ENCODE data around the gene ARMC9. TPM values are rescaled to one million over a fixed set of nuclear protein-coding genes. Genes with fewer than 3 reads are reported as not detected.
"Not testable (repeated sequence)": the region's sequence is repeated elsewhere in the genome, so short reads cannot be mapped to it uniquely, and the experiment has no call there.

ARMC9 gene
- total and polyA plus RNA-seq, 2 experiments from 2014 or later: 22.5 to 23.7 TPM

DNA sequence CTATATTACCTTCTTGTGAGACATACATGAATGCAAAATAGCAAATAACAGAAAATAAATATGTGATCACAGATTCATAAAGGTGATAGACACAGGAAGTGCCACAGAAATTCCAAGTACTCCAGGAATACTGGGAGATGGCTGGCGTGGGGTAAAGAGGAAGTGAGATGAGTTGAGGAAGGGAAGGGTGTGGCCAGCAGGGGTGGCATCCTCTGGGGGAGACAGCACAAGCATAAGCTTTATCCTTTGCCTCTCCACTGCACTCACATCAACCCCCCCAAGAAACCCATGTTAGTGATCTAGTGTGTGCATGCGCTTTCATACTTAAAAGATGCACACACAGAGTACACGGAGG lies 102.3 kb downstream of the ARMC9 start:
- Histone ChIP-seq H3K27ac (no peak overlapping the region), H4K20me1 (ENCODE audit: insufficient read depth, poor library complexity, severe bottlenecking) (no peaks in the 10 kb centered on the region), H3K4me2 (no peak overlapping the region), H3K27me3 (no peaks in the 10 kb centered on the region), H3K4me3 (no peak overlapping the region), H3K79me2 (no peaks in the 10 kb centered on the region), H3K9me2 (replicated peaks; ENCODE audit: insufficient read depth) (no peaks in the 10 kb centered on the region), H2AFZ (no peak overlapping the region), H3K4me1 (ENCODE audit: insufficient read depth) (peaks cover 20% of the 10 kb centered on the region), H3K9me3 (ENCODE audit: low read depth) (no peaks in the 10 kb centered on the region), H3K36me3 (replicated peaks; ENCODE audit: insufficient read depth, low read depth) (no peaks in the 10 kb centered on the region)
- DNase-seq (ENCODE audit: low spot score): no peak
- TF ChIP-seq CTCF (IDR thresholded peaks at IDR 0.05; ENCODE audit: poor library complexity) (no peak), EZH2 (IDR thresholded peaks at IDR 0.05; ENCODE audit: borderline replicate concordance) (no peak), EZH2phosphoT487 (IDR thresholded peaks at IDR 0.05; ENCODE audit: low read depth, severe bottlenecking, unreplicated experiment) (no peak)
- WGBS (ENCODE audit: low lambda C conversion rate, missing lambda C conversion rate): 85% methylated on average over 3 of the region's 3 CpGs

GRCh38 chr2:231304259-231304658 lies 105.8 kb downstream of the ARMC9 start:
- H3K4me1 ChIP-seq (ENCODE audit: insufficient read depth): peaks cover 20% of the 10 kb centered on the region
- H3K9me3 ChIP-seq (ENCODE audit: low read depth); H3K36me3 ChIP-seq (replicated peaks; ENCODE audit: insufficient read depth, low read depth); H3K9me2 ChIP-seq (replicated peaks; ENCODE audit: insufficient read depth); H3K27ac ChIP-seq; H4K20me1 ChIP-seq (ENCODE audit: insufficient read depth, poor library complexity, severe bottlenecking); H2AFZ ChIP-seq; DNase-seq (ENCODE audit: low spot score); H3K27me3 ChIP-seq; H3K79me2 ChIP-seq; H3K4me3 ChIP-seq; H3K4me2 ChIP-seq: not testable (repeated sequence)
- 93% methylated on average over 6 of the region's 6 CpGs for WGBS (ENCODE audit: low lambda C conversion rate, missing lambda C conversion rate)

DNA sequence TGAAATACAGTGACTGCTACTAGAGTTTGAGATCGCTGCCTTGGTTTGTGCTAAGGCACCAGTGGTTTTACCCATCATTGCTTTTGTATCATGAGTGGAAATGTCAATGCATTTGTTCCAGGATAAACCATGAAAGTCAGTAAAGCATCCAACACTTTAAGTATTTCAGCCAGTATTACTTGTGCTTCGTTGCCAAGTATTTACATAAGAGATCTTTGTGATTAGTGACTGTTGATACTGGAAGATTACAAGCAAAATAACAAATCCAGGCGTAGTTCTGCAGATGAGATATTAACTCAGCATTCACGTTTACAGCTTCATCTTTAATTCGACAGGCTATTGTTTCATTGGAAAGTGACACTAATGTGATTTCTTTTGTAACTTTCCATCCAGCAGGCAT lies 106.8 kb downstream of the ARMC9 start:
- TF ChIP-seq EZH2 (IDR thresholded peaks at IDR 0.05; ENCODE audit: borderline replicate concordance) (no peak), CTCF (IDR thresholded peaks at IDR 0.05; ENCODE audit: poor library complexity) (no peak), EZH2phosphoT487 (IDR thresholded peaks at IDR 0.05; ENCODE audit: low read depth, severe bottlenecking, unreplicated experiment) (no peak)
- Histone ChIP-seq H3K36me3 (replicated peaks; ENCODE audit: insufficient read depth, low read depth) (no peaks in the 10 kb centered on the region), H3K9me2 (replicated peaks; ENCODE audit: insufficient read depth) (no peaks in the 10 kb centered on the region), H3K4me3 (no peak overlapping the region), H3K27ac (no peak overlapping the region), H3K4me1 (ENCODE audit: insufficient read depth) (peaks cover 13% of the 10 kb centered on the region), H2AFZ (no peak overlapping the region), H3K4me2 (peak overlapping the region; percentile 15), H3K9me3 (ENCODE audit: low read depth) (no peaks in the 10 kb centered on the region), H3K79me2 (no peaks in the 10 kb centered on the region), H3K27me3 (no peaks in the 10 kb centered on the region), H4K20me1 (ENCODE audit: insufficient read depth, poor library complexity, severe bottlenecking) (no peaks in the 10 kb centered on the region)
- DNase-seq (ENCODE audit: low spot score): no peak
- 55% methylated on average over 5 of the region's 5 CpGs for WGBS (ENCODE audit: low lambda C conversion rate, missing lambda C conversion rate)

DNA sequence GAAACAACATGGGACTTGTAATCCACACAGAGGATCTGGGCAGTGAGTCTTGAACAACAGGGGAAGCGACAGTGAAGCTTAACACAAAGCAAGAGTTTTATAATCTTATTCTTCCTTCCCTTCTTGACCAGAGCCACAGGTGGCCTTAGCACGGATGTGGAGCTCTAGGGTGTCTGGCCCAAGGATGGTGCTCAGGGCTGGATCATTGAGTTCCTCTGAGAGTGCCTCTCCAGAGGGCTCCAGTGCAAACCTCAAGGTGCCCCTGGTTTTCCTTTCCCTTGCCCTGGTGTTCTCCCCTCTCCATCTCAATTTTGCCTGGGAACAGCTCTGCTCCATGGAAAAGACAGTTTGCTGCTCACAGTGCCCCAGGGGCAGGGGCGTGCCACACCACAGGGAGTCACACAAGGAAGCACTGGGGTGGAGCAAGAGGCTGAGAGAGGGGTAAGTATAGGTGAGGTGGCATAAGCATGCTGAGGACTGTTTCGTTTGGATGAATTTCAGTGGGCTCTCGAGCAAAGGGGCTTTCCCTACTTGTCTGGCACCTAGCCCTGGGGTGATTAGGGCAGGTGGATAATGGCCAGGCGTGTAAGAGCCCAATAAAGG lies 108.5 kb downstream of the ARMC9 start:
- H3K9me3 ChIP-seq (ENCODE audit: low read depth): no peaks in the 10 kb centered on the region
- no peak overlapping the region for H3K27ac ChIP-seq
- DNase-seq (ENCODE audit: low spot score): no peak
- peaks cover 9% of the 10 kb centered on the region for H3K4me1 ChIP-seq (ENCODE audit: insufficient read depth)
- 88% methylated on average over 6 of the region's 6 CpGs for whole genome bisulfite sequencing (ENCODE audit: low lambda C conversion rate, missing lambda C conversion rate)
- H3K36me3 ChIP-seq (replicated peaks; ENCODE audit: insufficient read depth, low read depth): no peaks in the 10 kb centered on the region
- no peaks in the 10 kb centered on the region for H4K20me1 ChIP-seq (ENCODE audit: insufficient read depth, poor library complexity, severe bottlenecking)
- no peaks in the 10 kb centered on the region for H3K79me2 ChIP-seq
- no peak overlapping the region for H3K4me3 ChIP-seq
- TF ChIP-seq EZH2phosphoT487 (IDR thresholded peaks at IDR 0.05; ENCODE audit: low read depth, severe bottlenecking, unreplicated experiment) (no peak), EZH2 (IDR thresholded peaks at IDR 0.05; ENCODE audit: borderline replicate concordance) (no peak), CTCF (IDR thresholded peaks at IDR 0.05; ENCODE audit: poor library complexity) (no peak)
- no peak overlapping the region for H3K4me2 ChIP-seq
- H3K9me2 ChIP-seq (replicated peaks; ENCODE audit: insufficient read depth): no peaks in the 10 kb centered on the region
- no peaks in the 10 kb centered on the region for H3K27me3 ChIP-seq
- H2AFZ ChIP-seq: no peak overlapping the region
